ENCODE measurements around the gene TMPRSS3.

Gene TMPRSS3

DNA sequence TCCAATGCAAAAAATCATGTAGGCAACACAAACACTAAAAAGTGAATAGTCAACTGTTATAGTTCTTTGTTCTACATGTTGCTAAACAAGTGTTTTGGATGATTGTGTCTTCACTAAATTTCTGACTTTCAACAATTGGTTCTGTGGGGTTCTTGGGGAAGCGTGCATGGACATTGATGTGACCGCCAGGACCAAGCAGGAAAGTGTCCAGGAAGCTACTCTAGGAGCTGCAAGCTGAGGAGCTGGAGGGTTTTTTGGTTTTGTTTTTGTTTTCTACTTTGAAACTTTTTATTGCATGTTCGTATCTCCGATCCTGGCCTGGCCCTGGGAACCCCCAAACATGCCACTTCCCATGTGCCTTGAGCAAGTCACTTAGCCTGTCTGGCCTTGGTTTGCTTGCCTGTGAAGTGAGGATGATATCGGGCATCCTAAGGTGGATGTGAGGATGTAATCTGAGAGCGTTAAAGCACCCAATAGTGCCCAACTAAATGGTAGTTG is 8.0 kb downstream of the TMPRSS3 start:
- DNase-seq = no peak
- Mint-ChIP-seq H3K9me3 (no peaks in the 10 kb centered on the region), H3K4me1 (ENCODE audit: low read depth in 2 of 2) (peaks cover 11 to 28% of the 10 kb centered on the region in 2 donors), H3K4me3 (no peak overlapping the region), H3K27me3 (no peaks in the 10 kb centered on the region), H3K36me3 (ENCODE audit: insufficient read depth) (no peaks in the 10 kb centered on the region), H3K27ac (peak overlapping the region; percentile 33 to 47)
- no peak for ATAC-seq (replicated peaks)

DNA sequence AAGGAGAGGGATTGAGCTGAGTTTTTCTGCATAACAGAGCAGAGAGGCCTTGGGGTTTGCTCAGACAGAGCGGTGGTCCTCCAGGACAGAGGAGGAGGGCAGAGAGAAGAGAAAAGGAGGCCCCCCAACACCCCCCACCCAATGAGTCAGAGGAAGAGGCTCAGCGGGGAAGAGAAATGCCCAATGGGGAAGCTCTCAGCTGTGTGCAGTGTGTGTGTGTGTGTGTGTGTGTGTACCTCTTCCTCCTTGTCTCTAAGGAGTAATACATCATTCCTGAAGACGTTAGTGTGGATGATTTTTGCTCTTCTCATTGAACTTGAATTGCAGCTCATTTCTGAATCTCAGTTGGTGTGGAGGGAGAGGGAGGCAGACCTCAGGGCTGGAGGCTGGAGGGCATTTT is 8.7 kb downstream of the TMPRSS3 start:
- no peak for ATAC-seq (replicated peaks)
- no peaks in the 10 kb centered on the region for H3K27me3 Mint-ChIP-seq
- H3K36me3 Mint-ChIP-seq (ENCODE audit: insufficient read depth) = peaks cover under 1% of the 10 kb centered on the region
- H3K4me3 Mint-ChIP-seq = no peak overlapping the region
- H3K27ac Mint-ChIP-seq = peak overlapping the region; percentile 6 to 47
- H3K4me1 Mint-ChIP-seq (ENCODE audit: low read depth in 2 of 2) = peaks cover 10 to 28% of the 10 kb centered on the region in 2 donors
- H3K9me3 Mint-ChIP-seq = peaks cover 0 to 1% of the 10 kb centered on the region in 2 donors
- no peak for DNase-seq

GRCh38 chr21:42386034-42386591 is 9.7 kb downstream of the TMPRSS3 start:
- Mint-ChIP-seq H3K27ac (no peak overlapping the region), H3K4me3 (no peak overlapping the region), H3K9me3 (peaks cover 0 to 1% of the 10 kb centered on the region in 2 donors), H3K4me1 (ENCODE audit: low read depth in 2 of 2) (peaks cover 6 to 28% of the 10 kb centered on the region in 2 donors), H3K36me3 (ENCODE audit: insufficient read depth) (peaks cover 7% of the 10 kb centered on the region), H3K27me3 (no peaks in the 10 kb centered on the region)
- DNase-seq (no peak), ATAC-seq (replicated peaks) (no peak)

DNA sequence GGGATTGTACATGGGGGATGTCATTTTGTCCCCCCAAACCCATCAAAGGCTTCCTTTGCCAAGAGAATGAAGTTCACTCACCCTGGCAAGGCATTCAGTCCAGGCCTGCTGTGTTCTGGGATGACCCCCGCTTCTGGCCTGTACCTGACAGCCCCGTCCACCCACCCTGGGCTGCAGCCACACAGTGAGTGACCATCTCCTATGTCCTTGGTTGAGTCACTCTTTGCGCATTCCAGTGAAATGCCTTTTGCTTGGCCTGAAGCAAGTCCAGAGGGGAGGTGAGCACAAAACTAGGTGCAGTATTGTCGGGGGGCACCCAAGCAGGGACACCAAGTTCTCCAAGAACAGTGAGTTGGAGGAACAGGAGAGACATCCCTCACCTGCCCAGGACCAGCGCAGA is 10.2 kb downstream of the TMPRSS3 start:
- Mint-ChIP-seq H3K9me3 (peaks cover 0 to 1% of the 10 kb centered on the region in 2 donors), H3K4me3 (no peak overlapping the region), H3K27me3 (no peaks in the 10 kb centered on the region), H3K27ac (peak overlapping the region in 1 of 2 donors; percentile 78), H3K36me3 (ENCODE audit: insufficient read depth) (peaks cover 7% of the 10 kb centered on the region), H3K4me1 (ENCODE audit: low read depth in 2 of 2) (peaks cover 6 to 28% of the 10 kb centered on the region in 2 donors)
- no peak for ATAC-seq (replicated peaks)
- no peak for DNase-seq

- Mint-ChIP-seq H3K4me1 (ENCODE audit: low read depth in 2 of 2) (peaks cover 6 to 26% of the 10 kb centered on the region in 2 donors), H3K36me3 (ENCODE audit: insufficient read depth) (peaks cover 7% of the 10 kb centered on the region), H3K4me3 (peak overlapping the region in 1 of 2 donors; percentile 7)
Observed at GRCh38 chr21:42384989-42385388, 10.9 kb downstream of the TMPRSS3 start.

GRCh38 chr21:42384156-42384945 is 11.5 kb downstream of the TMPRSS3 start:
- Mint-ChIP-seq H3K27me3 (no peaks in the 10 kb centered on the region), H3K9me3 (peaks cover 0 to 1% of the 10 kb centered on the region in 2 donors), H3K36me3 (ENCODE audit: insufficient read depth) (peaks cover 7% of the 10 kb centered on the region), H3K27ac (peak overlapping the region in 1 of 2 donors; percentile 67), H3K4me3 (no peak overlapping the region), H3K4me1 (ENCODE audit: low read depth in 2 of 2) (peaks cover 6 to 23% of the 10 kb centered on the region in 2 donors)
- ATAC-seq (replicated peaks) (no peak), DNase-seq (no peak)

More at GRCh38 chr21:42384989-42385388, 10.9 kb downstream of the TMPRSS3 start:
- ATAC-seq (replicated peaks) = no peak
- H3K27ac Mint-ChIP-seq = peak overlapping the region; percentile 67 to 78
- H3K9me3 Mint-ChIP-seq = peaks cover 0 to 1% of the 10 kb centered on the region in 2 donors
- H3K27me3 Mint-ChIP-seq = no peaks in the 10 kb centered on the region
- no peak for DNase-seq

DNA sequence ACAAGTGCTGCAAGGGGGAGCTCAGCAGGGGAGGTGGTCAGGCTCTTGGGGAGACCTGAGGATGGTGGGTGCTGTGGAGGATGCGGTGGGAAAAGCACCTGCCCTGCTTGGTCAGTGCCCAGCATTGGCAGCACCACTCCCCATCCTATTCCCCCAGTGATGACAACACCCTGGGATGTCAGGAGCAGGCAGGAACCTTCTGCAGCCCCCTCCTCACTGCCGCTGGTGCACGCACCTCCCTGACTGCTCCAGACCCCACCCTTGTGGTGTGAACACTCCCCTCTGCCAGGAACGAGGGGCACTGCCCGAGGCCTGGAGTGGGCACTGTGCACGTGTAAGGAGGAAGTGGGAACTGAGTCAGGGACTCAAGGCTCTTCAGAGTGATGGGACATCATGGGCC is 12.5 kb downstream of the TMPRSS3 start:
- H3K27ac Mint-ChIP-seq = no peak overlapping the region
- ATAC-seq (replicated peaks) (no peak), DNase-seq (no peak)
- H3K36me3 Mint-ChIP-seq (ENCODE audit: insufficient read depth) = peaks cover 7% of the 10 kb centered on the region
- peaks cover 0 to 1% of the 10 kb centered on the region in 2 donors for H3K9me3 Mint-ChIP-seq
- H3K4me3 Mint-ChIP-seq = no peak overlapping the region
- H3K4me1 Mint-ChIP-seq (ENCODE audit: low read depth in 2 of 2) = peaks cover 6 to 16% of the 10 kb centered on the region in 2 donors
- H3K27me3 Mint-ChIP-seq = no peaks in the 10 kb centered on the region

GRCh38 chr21:42382915-42383314 is 12.9 kb downstream of the TMPRSS3 start:
- Mint-ChIP-seq H3K36me3 (ENCODE audit: insufficient read depth) (peaks cover 7% of the 10 kb centered on the region), H3K4me1 (ENCODE audit: low read depth in 2 of 2) (peaks cover 6 to 14% of the 10 kb centered on the region in 2 donors), H3K4me3 (no peak overlapping the region), H3K9me3 (peaks cover 0 to 1% of the 10 kb centered on the region in 2 donors), H3K27me3 (no peaks in the 10 kb centered on the region), H3K27ac (no peak overlapping the region)
- ATAC-seq (replicated peaks) (no peak), DNase-seq (no peak)

GRCh38 chr21:42381347-42381984 is 14.4 kb downstream of the TMPRSS3 start:
- Mint-ChIP-seq H3K9me3 (peaks cover 0 to 1% of the 10 kb centered on the region in 2 donors), H3K36me3 (ENCODE audit: insufficient read depth) (peaks cover 7% of the 10 kb centered on the region), H3K27ac (no peak overlapping the region), H3K27me3 (no peaks in the 10 kb centered on the region), H3K4me1 (ENCODE audit: low read depth in 2 of 2) (peaks cover 6 to 7% of the 10 kb centered on the region in 2 donors), H3K4me3 (no peak overlapping the region)
- no peak for ATAC-seq (replicated peaks)
- peak in 1 of 3 experiments; percentile 15 for DNase-seq

DNA sequence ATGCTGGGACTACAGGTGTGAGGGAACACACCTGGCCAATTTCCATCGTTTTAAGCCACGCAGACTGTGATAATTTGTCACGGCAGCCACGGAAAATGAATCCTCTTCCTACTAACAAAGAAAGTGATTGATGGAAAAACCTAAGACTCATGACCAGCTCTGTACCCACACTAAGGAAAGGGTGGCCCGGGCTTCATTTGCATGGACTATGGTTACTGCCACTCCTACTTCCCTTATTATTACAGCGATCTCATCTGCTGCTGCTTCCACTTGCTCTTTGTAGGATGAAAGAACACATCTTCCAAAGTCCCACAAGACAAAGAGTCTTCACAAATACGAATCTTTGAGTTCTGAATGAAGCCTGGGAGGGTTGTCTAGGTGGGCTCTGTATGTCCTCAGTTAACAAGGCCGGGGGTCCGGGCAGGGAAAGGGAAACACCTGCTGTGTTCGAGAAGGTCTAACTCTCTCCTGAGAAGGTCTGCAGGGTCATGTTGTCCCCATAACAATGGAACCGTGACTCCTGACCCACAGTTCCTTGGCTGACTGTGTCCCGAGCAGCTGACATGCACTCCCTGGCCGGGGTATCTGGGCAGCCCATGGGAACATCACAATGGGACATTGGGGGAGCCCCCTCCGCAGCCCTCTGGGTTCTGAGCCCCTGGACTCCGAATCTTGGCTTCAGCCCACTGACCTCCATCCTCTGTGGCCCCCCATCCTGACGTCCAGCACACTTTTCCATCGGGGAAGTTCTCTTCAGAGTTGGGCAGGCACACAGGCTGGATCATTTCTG is 16.2 kb downstream of the TMPRSS3 start:
- no peak overlapping the region for H3K4me3 Mint-ChIP-seq
- peaks cover 7% of the 10 kb centered on the region for H3K36me3 Mint-ChIP-seq (ENCODE audit: insufficient read depth)
- DNase-seq = no peak
- no peak overlapping the region for H3K27ac Mint-ChIP-seq
- H3K9me3 Mint-ChIP-seq = peaks cover 0 to 1% of the 10 kb centered on the region in 2 donors
- no peaks in the 10 kb centered on the region for H3K27me3 Mint-ChIP-seq
- peaks cover 0 to 2% of the 10 kb centered on the region in 2 donors for H3K4me1 Mint-ChIP-seq (ENCODE audit: low read depth in 2 of 2)
- no peak for ATAC-seq (replicated peaks)

GRCh38 chr21:42378418-42378817 is 17.4 kb downstream of the TMPRSS3 start:
- peaks cover 0 to 2% of the 10 kb centered on the region in 2 donors for H3K4me1 Mint-ChIP-seq (ENCODE audit: low read depth in 2 of 2)
- H3K36me3 Mint-ChIP-seq (ENCODE audit: insufficient read depth) = peaks cover 7% of the 10 kb centered on the region
- no peak for ATAC-seq (replicated peaks)
- H3K27ac Mint-ChIP-seq = no peak overlapping the region
- no peak for DNase-seq
- H3K4me3 Mint-ChIP-seq = no peak overlapping the region
- H3K9me3 Mint-ChIP-seq = peaks cover 0 to 1% of the 10 kb centered on the region in 2 donors
- no peaks in the 10 kb centered on the region for H3K27me3 Mint-ChIP-seq

GRCh38 chr21:42377951-42378340 is 17.9 kb downstream of the TMPRSS3 start:
- H3K27me3 Mint-ChIP-seq = no peaks in the 10 kb centered on the region
- DNase-seq (no peak), ATAC-seq (replicated peaks) (no peak)
- H3K27ac Mint-ChIP-seq = no peak overlapping the region
- peaks cover 0 to 2% of the 10 kb centered on the region in 2 donors for H3K4me1 Mint-ChIP-seq (ENCODE audit: low read depth in 2 of 2)
- peaks cover 0 to 1% of the 10 kb centered on the region in 2 donors for H3K9me3 Mint-ChIP-seq
- no peak overlapping the region for H3K4me3 Mint-ChIP-seq
- peaks cover 7% of the 10 kb centered on the region for H3K36me3 Mint-ChIP-seq (ENCODE audit: insufficient read depth)
